HG02938 (cell line): ENCODE measurements around the gene KAT6B.

Experiments used
- ATAC-seq: cut with Tn5 transposase; IDR thresholded peaks from one replicate; pipeline ENCODE4 v1.9.1; 2021; ENCODE audit warnings: mild to moderate bottlenecking, moderate library complexity; ENCODE audit not compliant: unreplicated experiment

The KAT6B gene

GRCh38 chr10:75061709-75062505 lies 235.5 kb downstream of the KAT6B start:
- no peak for ATAC-seq

GRCh38 chr10:75062506-75063299 lies 236.3 kb downstream of the KAT6B start:
- ATAC-seq, result no peak

DNA sequence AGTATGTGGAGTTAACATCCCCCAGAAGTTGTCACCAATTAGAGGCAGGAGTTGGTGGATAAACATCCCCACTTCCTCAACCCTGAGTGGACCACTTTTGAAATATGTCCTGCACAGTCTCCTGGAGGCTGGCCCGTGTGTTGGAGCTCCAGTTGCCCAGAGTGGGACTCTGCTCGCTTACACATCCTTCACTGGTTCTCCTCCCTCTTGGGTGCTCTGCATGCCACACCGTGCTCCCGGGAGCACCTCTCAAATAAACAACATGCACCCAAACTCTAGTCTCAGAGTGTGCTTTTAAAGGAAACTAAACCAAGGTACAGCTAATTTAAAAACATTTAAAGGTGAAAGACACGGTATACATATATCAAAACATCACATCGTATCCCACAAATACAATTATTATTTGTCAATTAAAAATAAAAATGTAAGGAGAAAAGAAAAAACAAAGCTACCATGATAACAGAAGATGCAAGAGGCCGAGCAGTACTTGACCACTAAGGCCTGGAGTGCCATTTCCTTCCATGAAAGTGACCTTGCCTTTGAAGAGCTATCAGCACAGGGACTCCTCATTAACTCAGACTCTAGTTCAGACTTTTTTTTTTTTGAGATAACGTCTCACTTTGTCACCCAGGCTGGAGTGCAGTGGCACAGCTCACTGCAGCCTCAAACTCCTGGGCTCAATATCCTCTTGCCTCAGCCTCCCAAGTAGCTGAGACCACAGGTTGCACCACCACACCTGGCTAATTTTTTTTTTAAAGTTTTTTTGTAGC lies 237.2 kb downstream of the KAT6B start:
- ATAC-seq, result no peak

DNA sequence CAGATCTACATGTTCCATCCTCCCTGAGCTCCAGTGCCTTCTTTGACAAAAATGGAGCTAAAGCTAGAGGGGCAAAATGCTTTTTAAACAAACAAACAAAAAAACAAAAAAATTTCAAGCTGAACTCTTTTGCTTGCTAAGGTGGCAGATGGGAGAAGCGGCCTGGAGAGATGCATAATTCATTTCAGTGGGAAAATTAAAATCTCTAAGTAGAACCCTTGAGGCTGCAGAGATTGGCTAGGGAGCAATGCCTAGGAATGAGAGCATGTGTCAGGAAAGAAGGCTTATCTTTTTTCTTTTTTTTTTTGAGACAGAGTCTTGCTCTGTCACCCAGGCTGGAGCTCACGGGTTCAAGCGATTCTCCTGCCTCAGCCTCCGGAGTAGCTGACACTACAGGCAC lies 238.7 kb downstream of the KAT6B start:
- ATAC-seq, result no peak

GRCh38 chr10:75066271-75066670 lies 239.9 kb downstream of the KAT6B start:
- no peak for ATAC-seq

DNA sequence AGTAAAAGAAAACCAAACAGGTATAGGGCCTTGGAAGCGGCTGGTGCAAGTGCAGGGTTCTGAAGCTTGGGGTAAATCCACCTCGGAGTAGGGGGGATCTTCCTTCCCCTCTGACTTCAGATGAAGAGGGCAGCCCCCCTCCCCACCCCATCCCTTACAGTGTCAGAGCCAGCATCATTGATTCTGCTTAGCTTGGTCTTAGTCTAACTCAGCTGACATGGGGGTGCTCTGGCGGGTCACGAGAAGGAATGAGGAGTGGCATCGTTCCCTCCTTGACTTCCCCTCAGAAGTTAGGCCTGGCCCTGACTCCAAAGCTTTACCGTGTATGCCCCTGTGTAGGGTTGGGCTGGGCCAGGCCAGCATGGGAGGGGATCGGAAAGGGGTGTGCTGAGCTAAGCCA lies 240.9 kb downstream of the KAT6B start:
- ATAC-seq, result no peak

GRCh38 chr10:75068523-75068922 lies 242.1 kb downstream of the KAT6B start:
- no peak for ATAC-seq

DNA sequence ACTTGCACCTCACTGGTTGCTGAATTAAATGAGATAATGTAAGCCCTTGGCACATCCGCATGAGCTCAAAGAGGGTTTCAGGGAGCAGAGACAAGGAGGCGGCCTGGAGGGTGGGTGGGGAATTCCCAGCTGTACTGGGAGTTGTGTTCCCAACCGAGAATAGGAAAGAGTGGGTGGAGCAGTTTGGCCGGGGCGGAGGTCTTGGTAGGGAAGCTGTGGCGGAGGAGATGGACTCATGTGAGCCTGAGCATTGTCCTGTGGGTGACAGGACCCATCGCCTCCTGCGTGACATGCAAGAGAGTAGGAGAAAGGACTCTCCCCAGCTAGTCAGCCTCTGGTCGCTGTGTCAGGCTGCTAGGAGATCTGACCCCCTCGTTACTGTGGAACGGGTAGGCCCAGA lies 244.1 kb downstream of the KAT6B start:
- ATAC-seq, result no peak

DNA sequence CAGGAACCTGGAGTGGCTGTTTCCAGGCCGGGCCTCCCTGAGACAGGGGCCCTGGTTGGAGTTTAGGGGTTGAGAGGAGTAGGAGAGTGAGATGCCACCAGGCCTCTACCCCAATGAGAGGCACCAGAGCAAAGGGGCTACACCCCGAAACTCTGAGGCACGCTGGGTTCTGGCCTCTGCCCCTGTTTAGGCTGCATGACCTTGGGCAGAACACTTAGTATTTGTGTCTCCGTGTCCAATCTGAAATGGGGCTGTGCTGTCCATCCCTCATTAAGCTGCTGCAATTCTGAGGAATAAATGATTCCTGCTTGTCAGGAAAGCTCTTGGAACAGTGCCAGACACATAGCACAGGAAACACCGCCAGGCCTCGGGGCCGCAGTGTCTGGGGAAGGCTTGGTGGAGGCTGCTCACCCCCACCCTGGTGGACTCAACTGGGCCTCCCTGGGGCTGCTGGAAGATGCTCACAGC lies 244.6 kb downstream of the KAT6B start:
- no peak for ATAC-seq

- ATAC-seq, result no peak
Measured at GRCh38 chr10:75071756-75072155, 245.4 kb downstream of the KAT6B start.

DNA sequence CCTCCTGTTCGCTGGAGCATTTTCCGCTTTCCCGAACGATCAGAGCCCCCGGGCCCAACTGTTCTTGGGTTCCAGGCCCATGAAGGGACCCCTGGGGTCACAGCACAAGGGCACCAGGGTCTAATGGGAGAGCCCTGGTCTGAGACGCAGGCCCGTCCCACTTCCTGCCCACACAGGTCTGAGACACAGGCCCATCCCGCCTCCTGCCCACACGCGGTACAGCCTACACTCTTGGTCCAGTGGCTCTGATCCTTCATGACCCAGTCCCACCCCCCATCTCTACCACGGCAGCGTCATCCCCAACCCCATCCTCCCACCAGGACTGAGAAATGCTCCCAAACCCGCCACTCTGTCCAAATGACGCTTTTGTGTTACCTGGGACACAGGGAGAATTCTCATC lies 246.3 kb downstream of the KAT6B start:
- no peak for ATAC-seq

- no peak for ATAC-seq
Measured at GRCh38 chr10:75073442-75073841, 247.0 kb downstream of the KAT6B start.

DNA sequence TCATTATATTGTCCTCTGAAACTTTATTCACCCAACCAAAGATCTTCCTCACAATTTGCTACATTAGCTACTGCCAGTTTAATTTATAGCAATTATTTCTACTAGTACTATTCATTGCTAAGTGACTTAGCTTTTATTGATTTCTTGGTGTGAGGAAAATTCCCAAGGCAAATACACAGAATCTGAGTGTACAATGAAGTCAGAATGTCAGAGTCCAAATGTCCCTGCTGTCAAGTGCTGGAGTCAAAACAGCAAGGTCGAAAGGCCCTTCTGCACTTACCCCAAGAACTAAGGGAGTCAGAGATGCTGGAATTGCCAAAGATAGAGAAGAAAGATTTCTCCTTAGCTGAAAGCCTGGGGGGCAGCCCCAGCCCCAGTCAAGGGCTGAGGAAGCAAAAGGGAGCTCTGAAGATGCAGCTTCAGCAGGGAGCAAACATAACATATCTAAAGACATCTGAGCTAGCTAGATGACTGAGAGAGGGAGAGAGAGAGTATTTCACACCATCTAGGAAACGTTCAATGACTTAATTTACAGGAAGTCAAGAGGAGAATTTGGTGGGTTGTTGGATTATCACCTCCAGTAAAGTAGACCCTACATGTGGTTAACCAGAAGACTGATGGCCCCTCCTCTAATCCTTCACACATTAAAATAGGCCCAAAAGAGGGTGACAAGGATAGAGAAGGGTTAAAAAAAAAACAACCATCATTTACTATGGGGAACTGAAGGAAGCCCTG lies 248.5 kb downstream of the KAT6B start:
- no peak for ATAC-seq

DNA sequence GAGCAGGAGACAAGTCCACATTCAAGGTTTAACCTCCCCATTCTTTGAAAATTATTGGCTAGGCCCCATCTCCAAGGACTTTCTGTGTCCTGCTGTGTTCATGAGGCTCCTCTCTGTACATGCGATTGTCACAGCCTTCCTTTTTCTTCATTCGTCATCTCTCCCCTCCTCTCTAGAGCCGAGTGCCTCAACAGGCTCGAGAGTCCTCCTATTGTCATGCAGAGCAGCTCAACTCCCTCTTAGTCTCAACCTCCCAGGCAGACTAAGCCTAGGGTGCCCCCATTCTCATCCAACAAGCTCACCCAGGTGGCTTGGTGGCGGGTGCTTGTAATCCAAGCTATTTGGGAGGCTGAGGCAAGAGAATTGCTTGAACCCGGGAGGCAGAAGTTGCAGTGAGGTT lies 249.9 kb downstream of the KAT6B start:
- ATAC-seq, result no peak

DNA sequence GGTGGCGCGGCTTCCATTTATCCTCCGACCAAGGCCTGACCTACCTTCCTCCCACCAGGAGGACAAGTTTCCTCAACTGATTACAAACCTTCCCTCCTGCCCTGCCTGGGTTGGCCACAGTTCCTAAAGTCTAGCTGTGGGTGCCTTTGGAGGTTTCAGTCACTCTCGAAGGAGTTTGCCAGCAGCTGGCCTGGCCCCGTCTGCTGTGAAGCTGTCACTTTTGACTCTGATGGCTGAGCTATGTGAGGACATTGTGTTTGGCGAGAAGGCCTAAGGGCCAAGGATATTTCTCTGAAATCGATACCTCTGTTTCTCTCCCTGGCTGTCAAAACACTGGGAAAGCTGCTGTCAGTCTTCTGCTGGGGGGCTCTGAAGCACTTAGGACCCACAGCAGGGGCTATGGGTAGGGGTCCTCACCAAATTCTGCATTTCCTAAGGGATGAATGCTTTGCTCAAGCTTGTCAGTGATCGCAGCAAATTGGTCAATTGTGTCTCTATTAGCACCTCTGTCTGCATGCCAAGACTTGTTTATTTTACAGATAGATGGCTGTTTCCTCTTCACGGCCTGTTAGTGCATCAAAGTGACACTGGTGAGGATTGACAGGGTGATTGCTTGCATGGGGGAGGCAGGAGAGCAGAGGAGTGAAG lies 253.2 kb downstream of the KAT6B start:
- ATAC-seq, result no peak

DNA sequence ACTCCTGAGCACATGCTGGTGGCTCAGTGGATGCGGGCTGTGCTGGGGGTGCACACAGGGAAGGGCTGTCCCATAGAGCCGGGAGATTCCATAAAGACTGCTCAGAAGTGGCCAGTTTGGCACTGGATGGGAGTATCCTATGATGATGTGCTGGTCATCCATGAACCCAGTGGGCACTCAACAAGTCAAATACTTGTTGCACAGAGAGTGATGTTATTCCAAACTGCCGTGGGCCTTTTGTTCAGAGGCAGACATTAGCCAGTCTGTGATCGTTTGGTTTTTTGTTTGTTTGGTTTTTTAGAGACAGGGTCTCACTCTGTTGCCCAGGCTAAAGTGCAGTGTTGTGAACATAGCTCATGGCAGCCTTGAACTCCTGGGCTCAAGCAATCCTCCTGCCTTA lies 254.2 kb downstream of the KAT6B start:
- ATAC-seq, result no peak

DNA sequence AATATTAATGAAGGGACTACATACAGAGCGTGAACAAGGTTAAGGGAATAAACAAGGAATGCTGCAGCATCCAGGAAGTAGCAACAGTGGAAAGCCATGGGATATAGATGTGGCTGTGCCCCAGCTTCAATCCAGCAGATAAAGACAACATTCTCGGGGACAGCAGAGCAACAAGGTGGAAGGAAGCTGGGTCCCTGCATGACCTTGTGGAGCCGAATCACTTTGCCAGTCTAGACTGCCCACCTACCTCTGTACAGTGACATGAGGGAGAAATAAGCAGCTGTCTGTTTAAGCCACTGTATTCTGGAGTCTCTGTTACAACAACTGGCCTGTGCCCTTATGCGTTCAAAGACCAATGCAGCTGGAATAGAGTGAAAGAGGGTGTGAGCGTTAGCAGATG lies 255.0 kb downstream of the KAT6B start:
- no peak for ATAC-seq
